ENCODE data around the gene PRPS2.

GRCh38 chrX:12751887-12752286 is 39.3 kb upstream of the PRPS2 start:
- TF ChIP-seq CTCF (IDR thresholded peaks at IDR 0.05): no peak
- TF ChIP-seq POLR2A (IDR thresholded peaks at IDR 0.05): no peak
- TF ChIP-seq POLR2AphosphoS5 (IDR thresholded peaks at IDR 0.05): no peak

Data from breast epithelium (tissue), 3 donors.